Large intestine (tissue), 3 donors: ENCODE measurements around the gene SEMA3E. TPM values are rescaled to one million over a fixed set of nuclear protein-coding genes. Genes with fewer than 3 reads are reported as not detected.

Source experiments
- DNase-seq, 2 donors: peaks; one replicate each; pipeline versions ENCODE4 v3.0.0 to v3.0.0-alpha.2; 2013
- H3K27ac ChIP-seq: one replicate; pipeline ENCODE4 v1.5.1; 2013; ENCODE audit warnings: low read length
- H3K27me3 ChIP-seq: 2 replicates; pipeline ENCODE4 v1.6.1; 2013; ENCODE audit warnings: low read length; ENCODE audit not compliant: control insufficient read depth, insufficient read depth
- H3K36me3 ChIP-seq: 2 replicates; pipeline ENCODE4 v1.6.1; 2013; ENCODE audit warnings: low read length; ENCODE audit not compliant: control insufficient read depth, insufficient read depth
- H3K4me1 ChIP-seq: one replicate; pipeline ENCODE4 v1.6.1; 2013; ENCODE audit warnings: low read length; ENCODE audit not compliant: control insufficient read depth, insufficient read depth
- H3K4me3 ChIP-seq: one replicate; pipeline ENCODE4 v1.5.1; 2013; ENCODE audit warnings: low read length
- H3K9me3 ChIP-seq: one replicate; pipeline ENCODE4 v1.6.1; 2013; ENCODE audit warnings: mild to moderate bottlenecking, low read depth, low read length, moderate library complexity; ENCODE audit not compliant: control insufficient read depth
- WGBS: methylation state at CpG from one replicate; pipeline ENCODE4 v1.1.5; 2013; ENCODE audit warnings: low lambda C conversion rate; ENCODE audit not compliant: insufficient coverage; 5-methylcytosine and 5-hydroxymethylcytosine counted together
- polyA plus RNA-seq: library from polyadenylated mRNA; unstranded; fragments of 120-200 nt; gene quantifications from one replicate; pipeline ENCODE4 v1.2.1, GENCODE V29; 2013

The SEMA3E gene
- polyA plus RNA-seq, 1 donor: 0.82 TPM

DNA sequence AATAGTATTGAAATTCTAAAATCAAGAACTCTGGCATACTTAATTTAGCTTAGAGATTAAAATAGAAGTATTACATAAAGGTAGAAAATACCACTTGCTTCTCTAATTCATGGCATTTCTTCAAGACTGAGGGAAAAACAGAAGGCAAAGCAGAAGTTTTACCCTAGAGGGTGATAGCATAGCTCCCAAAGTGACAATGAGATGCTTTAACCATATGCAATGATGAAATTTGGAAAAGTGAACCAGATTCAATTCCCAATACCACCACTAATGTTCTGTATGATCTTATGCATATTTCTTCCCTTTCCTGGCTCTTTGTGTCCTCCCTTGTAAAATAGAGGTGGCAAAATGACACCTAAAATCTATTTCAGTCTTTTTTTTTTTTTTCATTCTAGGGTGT is 260.5 kb downstream of the SEMA3E start:
- no peak overlapping the region for H3K4me3 ChIP-seq
- no peak for DNase-seq
- H3K27me3 ChIP-seq: no peaks in the 10 kb centered on the region
- no peak overlapping the region for H3K27ac ChIP-seq
- no peaks in the 10 kb centered on the region for H3K9me3 ChIP-seq
- no peaks in the 10 kb centered on the region for H3K36me3 ChIP-seq
- no peaks in the 10 kb centered on the region for H3K4me1 ChIP-seq

DNA sequence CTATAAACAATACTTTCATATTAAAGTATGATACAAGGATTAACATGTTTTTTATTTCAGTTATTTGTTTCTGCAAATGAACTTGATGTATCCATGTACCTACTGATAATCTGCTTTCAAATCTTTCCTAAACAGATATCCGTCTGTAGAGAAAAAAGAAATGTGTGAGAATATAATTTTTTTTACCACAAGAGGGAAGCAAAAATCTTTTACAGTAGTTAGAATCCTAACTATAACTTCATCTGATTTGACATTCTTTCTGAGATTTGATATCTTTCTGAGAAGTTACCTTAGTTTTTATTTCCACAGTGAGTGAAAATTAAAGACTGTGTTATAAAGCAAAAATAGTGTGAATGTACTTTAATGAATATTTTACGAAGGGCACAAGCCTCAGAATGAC is 282.3 kb downstream of the SEMA3E start:
- WGBS: no CpG with 5 or more reads among the region's 2 CpGs
- H3K27me3 ChIP-seq: no peaks in the 10 kb centered on the region
- no peaks in the 10 kb centered on the region for H3K4me1 ChIP-seq
- no peak for DNase-seq
- no peaks in the 10 kb centered on the region for H3K36me3 ChIP-seq
- H3K27ac ChIP-seq: no peak overlapping the region
- H3K4me3 ChIP-seq: no peak overlapping the region
- no peaks in the 10 kb centered on the region for H3K9me3 ChIP-seq

- H3K36me3 ChIP-seq: no peaks in the 10 kb centered on the region
- no peak overlapping the region for H3K27ac ChIP-seq
- peaks cover 2% of the 10 kb centered on the region for H3K9me3 ChIP-seq
- H3K4me3 ChIP-seq: no peak overlapping the region
- H3K27me3 ChIP-seq: no peaks in the 10 kb centered on the region
- no peak for DNase-seq
- no peaks in the 10 kb centered on the region for H3K4me1 ChIP-seq
Measured at GRCh38 chr7:83365746-83366145, 283.2 kb downstream of the SEMA3E start.

DNA sequence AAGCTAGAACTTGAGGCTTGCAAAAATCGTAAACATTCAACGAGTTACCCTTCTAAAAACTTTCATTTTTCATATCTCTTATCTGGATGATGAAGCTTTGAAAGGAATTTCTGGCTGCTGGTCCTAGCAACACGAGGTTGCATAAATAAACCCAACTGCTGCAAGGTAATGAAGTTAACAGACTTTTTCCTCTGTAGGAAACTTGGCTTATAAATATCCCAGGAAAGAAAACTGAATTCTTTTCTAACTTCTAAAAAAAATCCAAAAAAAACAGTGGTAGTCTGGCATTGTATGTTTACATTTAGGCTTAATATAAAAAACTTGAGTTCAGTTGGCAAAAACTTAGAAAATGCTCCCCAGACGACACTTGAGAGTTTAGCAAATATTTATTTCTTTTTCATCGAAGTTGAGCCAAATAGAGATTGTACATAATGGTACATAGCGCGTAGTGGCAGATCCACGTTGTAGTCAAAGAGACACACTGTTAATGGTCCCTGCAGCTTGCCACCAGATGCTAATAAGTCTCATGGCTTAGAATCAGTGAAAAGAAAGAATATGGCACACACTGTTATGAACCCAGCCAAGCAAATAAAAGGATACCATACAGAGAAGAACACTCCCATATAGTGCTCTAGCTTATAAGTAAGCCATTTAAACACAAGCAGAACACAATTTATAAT is 285.9 kb downstream of the SEMA3E start:
- H3K4me3 ChIP-seq: no peak overlapping the region
- no peaks in the 10 kb centered on the region for H3K36me3 ChIP-seq
- no peaks in the 10 kb centered on the region for H3K4me1 ChIP-seq
- H3K9me3 ChIP-seq: peaks cover 2% of the 10 kb centered on the region
- no peak for DNase-seq
- no peak overlapping the region for H3K27ac ChIP-seq
- H3K27me3 ChIP-seq: no peaks in the 10 kb centered on the region
- 50% methylated on average over 7 of the region's 8 CpGs for WGBS

DNA sequence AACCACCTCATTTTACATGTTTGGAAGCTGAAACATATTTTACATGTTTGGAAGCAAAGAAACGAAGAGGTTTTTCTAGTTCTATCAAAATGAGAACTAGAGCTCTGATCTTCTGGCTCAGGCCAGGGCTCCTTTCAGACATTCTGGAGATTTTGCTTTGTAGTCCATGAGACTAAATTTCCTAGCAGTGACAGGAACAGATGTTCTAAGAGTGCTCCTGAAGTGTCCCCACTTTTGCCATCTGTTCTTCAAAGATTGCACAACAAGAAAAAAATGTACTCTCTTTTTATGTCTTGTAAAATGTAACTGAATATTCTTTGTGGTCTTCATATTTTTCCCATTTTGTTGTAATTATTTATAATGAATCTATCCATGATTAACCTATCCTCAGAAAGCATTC is 289.8 kb downstream of the SEMA3E start:
- WGBS: no CpG with 5 or more reads among the region's 1 CpG

DNA sequence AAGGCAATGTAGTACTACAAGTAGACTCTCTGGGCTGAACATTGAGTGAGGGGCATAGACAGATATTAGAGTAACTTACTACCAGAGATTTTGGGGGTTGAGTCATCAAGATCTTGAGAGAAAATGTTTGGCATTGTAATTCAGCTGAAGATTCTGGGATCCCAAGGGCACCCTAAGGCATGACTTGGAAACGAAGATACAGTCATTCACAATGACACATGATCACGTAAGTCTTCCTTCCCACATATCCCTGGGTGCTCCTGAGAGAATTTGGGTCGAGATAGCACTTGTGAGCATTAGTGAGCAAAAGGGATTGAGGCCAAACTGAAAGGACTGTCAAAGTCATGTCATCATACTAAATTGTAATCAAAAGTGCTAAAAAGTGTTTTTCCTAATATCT is 293.8 kb downstream of the SEMA3E start:
- no CpG with 5 or more reads among the region's 3 CpGs for WGBS
- Histone ChIP-seq H3K27me3 (no peaks in the 10 kb centered on the region), H3K27ac (no peak overlapping the region), H3K4me1 (no peaks in the 10 kb centered on the region), H3K9me3 (no peaks in the 10 kb centered on the region), H3K4me3 (no peak overlapping the region), H3K36me3 (no peaks in the 10 kb centered on the region)
- no peak for DNase-seq

More for the DNA sequence above, 289.8 kb downstream of the SEMA3E start:
- H3K27ac ChIP-seq: no peak overlapping the region
- peaks cover 2% of the 10 kb centered on the region for H3K9me3 ChIP-seq
- no peaks in the 10 kb centered on the region for H3K27me3 ChIP-seq
- no peak overlapping the region for H3K4me3 ChIP-seq
- no peaks in the 10 kb centered on the region for H3K4me1 ChIP-seq
- DNase-seq: no peak
- H3K36me3 ChIP-seq: no peaks in the 10 kb centered on the region

- WGBS: no CpG with 5 or more reads among the region's 5 CpGs
Measured at GRCh38 chr7:83347945-83348444, 300.9 kb downstream of the SEMA3E start.

DNA sequence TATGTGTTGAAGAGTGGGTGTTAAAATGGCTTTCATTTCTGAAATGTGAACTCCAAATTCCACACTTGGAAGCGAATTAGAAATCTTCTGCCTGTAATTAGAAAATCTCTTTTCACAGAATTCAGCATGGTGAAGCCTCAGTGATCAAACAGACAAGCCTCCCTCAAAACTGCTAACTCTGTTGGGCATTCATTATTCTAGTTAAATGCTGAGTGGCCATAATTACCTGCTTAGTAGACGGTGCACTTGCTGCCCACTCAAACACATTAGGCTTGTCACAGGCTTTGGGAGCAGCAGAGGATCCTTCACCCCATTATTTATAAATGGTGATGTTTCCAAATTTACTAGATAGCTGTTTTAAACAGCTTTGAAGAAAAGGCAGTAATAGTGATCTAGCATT is 309.0 kb downstream of the SEMA3E start:
- H3K9me3 ChIP-seq: no peaks in the 10 kb centered on the region
- H3K4me3 ChIP-seq: no peak overlapping the region
- H3K27me3 ChIP-seq: no peaks in the 10 kb centered on the region
- no peaks in the 10 kb centered on the region for H3K36me3 ChIP-seq
- no peak overlapping the region for H3K27ac ChIP-seq
- 80% methylated on average over 1 of the region's 2 CpGs for WGBS
- DNase-seq: no peak
- no peaks in the 10 kb centered on the region for H3K4me1 ChIP-seq

More at GRCh38 chr7:83347945-83348444, 300.9 kb downstream of the SEMA3E start:
- peaks cover 7% of the 10 kb centered on the region for H3K4me1 ChIP-seq
- H3K27ac ChIP-seq: peak overlapping the region; percentile 53
- H3K9me3 ChIP-seq: no peaks in the 10 kb centered on the region
- peak; percentile 82 to 87 for DNase-seq
- H3K4me3 ChIP-seq: no peak overlapping the region
- H3K27me3 ChIP-seq: no peaks in the 10 kb centered on the region
- no peaks in the 10 kb centered on the region for H3K36me3 ChIP-seq

DNA sequence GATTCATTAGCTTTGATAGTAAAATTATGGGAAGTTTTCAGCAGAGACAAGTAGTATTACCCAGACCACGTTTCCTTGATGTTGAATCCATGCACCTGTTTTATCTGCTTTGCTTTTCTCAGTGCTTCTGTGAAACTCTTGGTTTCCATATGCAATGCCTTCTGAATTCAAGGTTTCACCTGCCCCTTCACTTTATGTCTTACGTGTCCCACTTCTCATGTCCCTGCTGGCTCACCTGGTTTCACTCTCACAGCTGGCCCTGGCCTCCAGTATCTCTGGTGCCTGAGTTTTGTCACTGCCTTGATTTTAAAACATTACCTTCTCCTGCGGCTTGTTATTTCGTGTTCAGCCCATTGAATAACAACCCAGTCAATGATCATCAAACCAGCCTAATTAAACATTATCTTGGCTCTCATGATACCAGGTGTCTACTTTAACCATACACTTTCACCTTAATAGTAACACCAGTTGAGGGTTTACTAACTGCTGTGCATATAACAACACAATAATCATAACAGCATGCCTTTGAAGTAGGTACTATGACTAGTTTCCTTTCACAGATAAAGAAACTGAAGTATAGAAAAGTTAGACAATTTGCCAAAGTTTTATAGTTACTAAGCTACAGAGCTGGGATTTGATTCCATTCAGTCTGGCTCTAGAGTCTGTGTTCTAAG is 310.5 kb downstream of the SEMA3E start:
- no peak for DNase-seq
- WGBS: 93% methylated on average over 3 of the region's 4 CpGs
- no peak overlapping the region for H3K4me3 ChIP-seq
- no peaks in the 10 kb centered on the region for H3K9me3 ChIP-seq
- H3K27ac ChIP-seq: no peak overlapping the region
- H3K4me1 ChIP-seq: no peaks in the 10 kb centered on the region
- no peaks in the 10 kb centered on the region for H3K36me3 ChIP-seq
- no peaks in the 10 kb centered on the region for H3K27me3 ChIP-seq

DNA sequence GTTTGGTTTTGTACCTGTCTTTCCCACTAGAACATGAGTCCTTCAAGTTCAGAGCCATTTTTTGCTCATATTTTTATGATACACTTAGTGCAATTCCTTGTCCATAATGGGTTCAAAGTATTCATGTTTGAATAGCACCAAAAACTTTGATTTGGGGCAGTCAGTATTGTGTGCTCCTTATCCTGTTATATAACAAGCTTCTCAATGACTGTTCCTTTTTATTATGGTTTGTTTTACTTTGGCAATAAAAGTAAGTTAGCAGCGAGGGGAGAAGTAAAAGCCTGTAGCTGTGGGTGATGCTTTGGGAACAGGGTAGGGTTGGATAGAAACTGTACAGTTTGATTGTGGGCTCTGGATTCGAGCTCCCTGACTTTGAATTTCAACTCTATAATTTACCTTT is 311.9 kb downstream of the SEMA3E start:
- no peak overlapping the region for H3K4me3 ChIP-seq
- no peaks in the 10 kb centered on the region for H3K9me3 ChIP-seq
- H3K4me1 ChIP-seq: no peaks in the 10 kb centered on the region
- WGBS: no CpG with 5 or more reads among the region's 2 CpGs
- no peak overlapping the region for H3K27ac ChIP-seq
- no peaks in the 10 kb centered on the region for H3K36me3 ChIP-seq
- DNase-seq: no peak
- H3K27me3 ChIP-seq: no peaks in the 10 kb centered on the region

DNA sequence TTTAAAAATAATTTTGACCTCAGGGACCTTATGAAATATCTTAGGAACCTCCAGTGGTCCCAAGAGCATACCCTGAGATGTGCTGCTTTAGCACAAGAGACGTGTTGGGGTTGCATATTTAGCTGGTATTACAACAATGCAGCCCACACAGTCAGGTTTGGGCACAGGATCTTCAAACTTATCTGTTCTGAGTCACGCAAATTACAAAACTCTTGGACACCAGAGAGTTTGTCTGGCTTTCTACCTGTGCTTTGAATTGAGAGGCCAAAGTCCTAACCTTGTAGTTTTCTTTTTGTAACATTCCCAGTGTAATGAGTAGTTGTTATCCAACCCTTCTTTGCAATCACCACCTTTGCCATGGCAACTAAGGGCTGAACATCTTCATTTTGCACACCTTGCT is 322.7 kb downstream of the SEMA3E start:
- DNase-seq: peak; percentile 11 to 28
- WGBS: no CpG with 5 or more reads among the region's 2 CpGs
- no peaks in the 10 kb centered on the region for H3K27me3 ChIP-seq
- H3K4me3 ChIP-seq: no peak overlapping the region
- H3K27ac ChIP-seq: no peak overlapping the region
- no peaks in the 10 kb centered on the region for H3K36me3 ChIP-seq
- peaks cover 14% of the 10 kb centered on the region for H3K4me1 ChIP-seq
- H3K9me3 ChIP-seq: no peaks in the 10 kb centered on the region
